ENCODE measurements around the gene MRPS10.
"Not testable (repeated sequence)": the region's sequence is repeated elsewhere in the genome, so short reads cannot be mapped to it uniquely, and the experiment has no call there.

MRPS10 gene

DNA sequence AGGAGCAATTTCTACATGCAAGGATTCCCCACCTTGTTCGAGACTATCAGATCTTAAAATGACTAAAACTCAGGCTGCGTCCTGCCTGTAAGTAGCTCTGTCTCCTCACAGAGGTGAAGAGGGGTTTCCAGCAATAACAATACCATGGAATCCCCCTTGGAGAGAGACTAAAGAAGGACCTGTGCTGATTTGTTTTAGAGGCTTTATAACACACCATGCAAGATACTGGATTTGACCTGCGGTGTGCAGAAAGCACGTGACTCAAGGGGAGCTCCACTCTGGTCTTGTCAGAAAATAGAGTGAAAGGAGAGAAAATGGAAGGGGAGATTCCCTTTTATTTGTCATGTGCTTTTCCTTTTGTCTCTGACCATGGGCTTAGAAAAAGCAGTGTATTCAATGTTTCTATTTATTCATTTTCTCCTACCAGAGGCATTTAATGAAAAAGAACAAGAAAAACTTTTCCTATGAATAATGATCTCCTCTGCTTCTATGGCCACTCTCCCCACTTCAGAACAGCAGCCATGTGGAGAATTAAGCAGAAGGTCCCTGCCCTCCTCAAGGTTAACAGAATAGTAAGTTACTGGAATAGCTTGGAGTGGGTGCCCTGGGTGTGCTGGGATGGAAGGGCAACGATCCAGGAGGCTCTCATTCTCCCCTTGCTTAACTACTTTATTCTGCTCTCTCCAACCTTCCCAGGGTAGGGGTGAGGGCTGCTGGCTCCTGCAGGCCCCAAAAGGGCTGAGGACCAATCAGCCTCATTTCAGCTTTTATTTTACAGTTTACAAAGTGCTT lies 19.2 kb upstream of the MRPS10 start:
- DNase-seq = no peak

DNA sequence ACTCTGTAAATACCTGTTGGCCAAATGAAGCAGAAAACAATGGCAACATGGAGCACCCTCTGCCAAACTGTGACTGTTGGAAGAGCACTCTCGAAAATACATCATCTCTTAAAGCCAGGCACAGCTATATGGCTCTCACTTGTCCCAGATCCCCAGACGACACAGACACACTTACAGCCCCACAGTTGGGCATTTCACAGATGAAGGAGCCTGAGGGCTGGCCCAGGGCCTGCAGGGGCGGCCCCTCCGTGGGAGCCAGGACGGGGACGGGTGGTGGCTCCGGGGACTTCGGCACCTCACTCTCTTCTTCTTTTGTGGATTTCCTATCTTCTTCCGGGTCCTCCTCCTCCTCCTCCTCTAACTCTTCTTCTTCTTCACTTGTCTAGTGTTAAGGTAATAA lies 18.4 kb upstream of the MRPS10 start:
- DNase-seq = no peak

DNA sequence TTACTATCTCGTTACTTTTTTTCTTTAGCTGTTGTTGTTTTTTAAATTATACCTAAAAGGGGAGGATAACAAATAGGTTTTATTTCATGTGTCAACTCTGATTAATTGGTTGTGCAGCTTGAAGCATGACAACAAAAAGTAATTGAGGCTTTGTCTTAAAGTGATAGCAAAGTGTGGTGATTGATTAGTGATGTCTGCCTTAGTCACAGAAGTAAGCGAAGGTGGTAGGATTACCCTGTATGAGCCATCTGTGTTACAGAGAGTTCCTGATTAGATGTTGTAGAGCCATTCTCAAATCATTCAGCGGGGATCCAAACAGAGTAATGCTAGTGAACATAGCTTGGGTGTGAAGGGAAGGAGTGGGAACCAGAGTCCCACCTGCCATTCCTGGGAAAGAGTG lies 14.4 kb upstream of the MRPS10 start:
- no peak for DNase-seq

DNA sequence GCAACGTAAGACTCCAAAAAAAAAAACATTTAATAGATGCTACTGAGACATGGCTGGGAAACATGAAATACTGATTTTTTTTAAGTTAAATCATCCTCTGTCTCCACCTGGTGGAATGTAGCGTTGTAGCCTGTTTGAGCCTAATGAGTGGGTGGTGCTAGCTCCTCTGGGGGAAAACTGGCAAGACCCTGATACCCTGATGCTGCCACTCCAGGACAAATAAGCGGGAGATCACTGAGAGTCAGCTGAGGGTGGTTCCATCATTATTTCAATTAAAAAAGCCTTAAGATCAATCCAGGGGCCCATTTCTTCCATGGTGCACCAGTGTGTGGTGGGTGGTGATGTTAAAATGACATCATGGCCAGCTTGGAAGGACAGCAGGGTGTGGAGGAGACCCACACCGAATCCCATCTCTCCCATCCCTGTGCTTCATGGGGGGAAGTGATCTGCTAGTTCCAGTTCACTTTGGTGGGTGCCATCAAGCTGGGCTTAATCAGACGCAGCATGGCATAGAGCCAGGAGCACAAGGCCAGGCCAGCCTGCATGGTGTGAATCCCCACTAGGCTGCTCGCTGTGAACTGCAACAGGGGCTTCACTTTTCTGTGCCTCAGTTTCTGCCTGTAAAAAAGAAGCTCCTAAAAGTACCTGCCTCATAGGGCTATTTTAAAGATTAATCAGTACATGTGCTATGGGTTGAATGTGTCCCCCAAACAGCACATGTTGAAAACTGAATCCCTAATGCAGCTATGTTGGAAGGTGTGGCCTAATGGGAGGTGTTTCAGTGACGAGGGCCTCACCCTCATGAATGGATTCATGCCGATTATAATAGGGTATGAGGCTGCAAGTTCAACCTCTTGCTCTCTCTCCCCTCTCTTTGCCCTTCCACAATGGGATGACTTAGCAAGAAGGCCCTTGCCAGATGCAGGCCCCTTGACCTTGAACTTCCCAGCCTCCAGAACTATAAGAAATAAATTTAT lies 13.0 kb upstream of the MRPS10 start:
- no peak for DNase-seq

DNA sequence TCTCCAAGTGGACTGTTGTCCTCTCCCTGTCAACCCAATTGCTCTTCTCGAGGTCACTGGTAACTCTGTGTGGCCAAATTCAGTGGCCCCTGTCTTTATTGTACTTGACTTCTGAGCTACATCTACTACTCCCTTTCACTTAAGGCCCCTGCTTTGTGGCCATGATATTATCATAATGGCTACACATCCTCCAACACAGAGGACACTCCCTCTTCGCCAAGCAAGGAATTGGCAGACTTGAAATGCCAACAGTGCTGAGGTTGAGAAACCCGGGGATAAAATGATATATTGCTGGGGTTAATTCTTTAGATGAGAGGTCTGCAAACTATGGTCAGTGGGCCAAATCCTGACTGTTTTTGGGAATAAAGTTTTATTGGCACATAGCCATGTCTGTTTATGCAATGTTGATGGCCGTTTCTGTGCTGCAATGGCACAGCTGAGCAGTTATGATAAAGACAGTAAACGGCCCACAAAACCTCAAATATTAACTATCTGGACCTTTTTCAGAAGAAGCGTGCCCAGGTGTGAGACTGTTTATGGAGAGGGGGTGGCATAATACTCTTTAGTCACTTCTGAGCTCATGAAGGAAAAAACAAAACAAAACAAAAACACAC lies 12.0 kb upstream of the MRPS10 start:
- DNase-seq = peak; percentile 36

DNA sequence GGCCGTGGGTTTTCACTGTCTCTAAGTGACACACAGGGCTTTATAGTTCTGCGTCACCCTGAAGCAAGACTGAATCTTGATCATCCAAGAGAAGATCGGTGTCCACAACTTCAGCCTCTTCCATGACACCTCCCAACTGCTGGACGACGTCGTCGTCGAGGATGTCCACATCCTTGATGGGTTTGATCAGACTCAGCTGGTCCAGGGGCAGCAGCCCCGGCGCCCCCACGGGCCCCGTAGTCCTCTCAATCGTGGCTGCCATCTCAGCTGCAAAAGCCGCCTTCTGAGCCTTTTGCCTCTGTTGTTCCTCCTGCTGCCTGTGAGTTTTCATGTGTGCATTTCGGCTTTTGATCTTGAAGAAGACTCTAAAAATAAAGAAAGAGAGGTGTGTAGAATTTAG lies 10.6 kb upstream of the MRPS10 start:
- DNase-seq = no peak

DNA sequence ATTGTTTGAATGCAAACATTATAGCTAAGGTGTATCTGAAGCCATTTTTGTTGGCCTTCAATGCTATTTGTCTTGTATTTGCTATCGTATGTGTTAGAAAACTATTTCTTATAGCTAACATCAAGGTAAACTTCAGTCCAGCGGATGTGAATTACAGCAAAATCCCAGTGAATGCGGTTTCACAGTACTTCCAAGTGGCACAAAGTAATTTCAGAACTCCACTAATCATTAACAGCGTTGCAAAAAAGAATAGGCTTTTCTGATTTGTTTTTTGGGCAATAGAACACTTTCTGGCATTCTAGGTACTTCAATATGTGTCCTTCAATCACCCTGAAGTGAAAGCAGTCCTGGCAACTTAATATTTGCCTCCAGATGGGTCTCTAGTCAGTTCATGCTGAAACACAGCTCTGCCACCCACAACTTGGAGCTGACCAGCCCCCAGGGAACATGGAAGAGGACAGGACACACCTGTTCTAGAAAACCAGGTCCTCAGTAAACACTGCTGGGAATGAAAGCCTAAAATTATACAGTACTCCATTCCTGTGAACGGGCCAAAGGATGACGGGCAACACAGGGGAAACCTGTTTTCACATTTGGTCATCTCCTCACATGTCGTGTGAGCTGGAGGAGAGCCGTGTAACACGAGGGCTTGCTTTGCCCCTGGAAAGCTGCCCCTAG lies 9.7 kb upstream of the MRPS10 start:
- no peak for DNase-seq

DNA sequence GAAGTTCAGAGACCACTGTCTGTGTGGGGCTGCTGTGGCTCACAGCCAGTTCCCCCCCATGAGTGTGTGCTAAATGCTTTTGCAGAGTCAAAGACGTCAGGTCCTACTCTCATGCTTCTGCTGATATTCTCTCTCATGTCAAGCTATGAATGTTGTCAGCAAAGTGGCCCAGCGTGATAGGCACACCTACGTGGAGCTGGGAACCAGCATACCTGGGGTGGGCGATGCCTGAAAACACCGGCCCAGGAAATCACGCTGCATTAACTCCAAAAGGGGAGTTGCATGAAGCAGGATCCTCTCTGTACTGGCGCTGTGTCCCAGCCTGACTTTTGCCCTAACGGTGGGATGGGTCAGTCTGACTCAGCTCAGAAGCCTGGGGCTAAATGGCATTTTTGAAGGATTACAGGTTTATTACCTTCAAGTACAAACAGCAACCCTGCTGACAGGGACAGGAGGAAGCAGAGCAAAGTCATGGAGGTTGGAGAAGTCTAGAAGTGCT lies 9.0 kb upstream of the MRPS10 start:
- no peak for DNase-seq

DNA sequence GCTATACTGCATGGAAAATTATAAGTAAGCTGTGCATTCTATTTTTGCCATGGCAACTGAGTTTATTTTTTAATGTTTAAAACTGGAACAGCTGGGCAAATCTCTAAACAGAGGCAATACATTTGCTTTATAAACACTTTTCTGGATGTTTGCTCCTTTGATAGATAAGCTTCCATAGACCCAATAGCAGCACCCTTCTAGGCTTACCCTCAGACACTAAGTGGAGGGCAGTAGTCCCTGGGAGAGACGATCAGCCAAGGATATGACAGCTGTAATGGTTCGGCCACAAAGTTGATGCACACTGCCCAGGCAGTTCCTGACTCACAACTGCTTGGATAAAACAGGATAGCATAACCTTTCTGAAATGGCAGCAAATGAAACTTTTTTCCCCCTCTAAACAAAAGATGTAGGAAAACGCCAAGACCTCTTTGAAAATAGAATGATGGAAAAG lies 8.5 kb upstream of the MRPS10 start:
- no peak for DNase-seq

DNA sequence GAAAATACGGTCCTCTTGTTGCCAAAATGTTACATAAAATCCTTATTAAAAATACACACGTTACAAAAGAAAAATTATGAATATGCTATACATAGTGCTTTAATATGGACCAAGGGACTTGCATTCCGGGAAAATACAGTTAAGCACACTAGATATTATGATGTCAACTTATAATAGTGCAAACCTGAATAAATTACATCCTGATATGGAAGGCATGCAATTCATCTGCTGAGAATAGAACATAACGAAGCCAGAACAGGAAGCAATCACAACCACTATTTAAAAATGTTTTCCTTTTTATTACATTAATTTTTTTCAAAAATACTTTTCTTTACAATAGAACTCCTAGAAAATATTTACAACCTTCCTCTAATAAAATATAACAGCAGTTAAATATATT lies 7.8 kb upstream of the MRPS10 start:
- DNase-seq = no peak

DNA sequence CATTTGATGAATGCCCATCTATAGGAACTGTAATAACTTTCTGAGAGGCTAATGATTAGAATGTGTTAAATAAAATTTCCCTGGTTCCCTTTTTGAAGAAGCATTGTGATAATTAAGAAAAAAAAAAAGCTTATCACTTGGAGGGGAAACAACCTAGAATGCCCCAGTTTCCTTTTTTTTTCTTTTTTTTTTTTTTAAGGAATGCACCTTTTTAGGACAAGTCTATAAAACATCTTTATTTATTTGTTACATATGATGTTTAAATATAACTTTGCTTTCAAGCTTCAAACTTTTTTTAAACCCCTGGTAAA lies 7.3 kb upstream of the MRPS10 start:
- DNase-seq = no peak

DNA sequence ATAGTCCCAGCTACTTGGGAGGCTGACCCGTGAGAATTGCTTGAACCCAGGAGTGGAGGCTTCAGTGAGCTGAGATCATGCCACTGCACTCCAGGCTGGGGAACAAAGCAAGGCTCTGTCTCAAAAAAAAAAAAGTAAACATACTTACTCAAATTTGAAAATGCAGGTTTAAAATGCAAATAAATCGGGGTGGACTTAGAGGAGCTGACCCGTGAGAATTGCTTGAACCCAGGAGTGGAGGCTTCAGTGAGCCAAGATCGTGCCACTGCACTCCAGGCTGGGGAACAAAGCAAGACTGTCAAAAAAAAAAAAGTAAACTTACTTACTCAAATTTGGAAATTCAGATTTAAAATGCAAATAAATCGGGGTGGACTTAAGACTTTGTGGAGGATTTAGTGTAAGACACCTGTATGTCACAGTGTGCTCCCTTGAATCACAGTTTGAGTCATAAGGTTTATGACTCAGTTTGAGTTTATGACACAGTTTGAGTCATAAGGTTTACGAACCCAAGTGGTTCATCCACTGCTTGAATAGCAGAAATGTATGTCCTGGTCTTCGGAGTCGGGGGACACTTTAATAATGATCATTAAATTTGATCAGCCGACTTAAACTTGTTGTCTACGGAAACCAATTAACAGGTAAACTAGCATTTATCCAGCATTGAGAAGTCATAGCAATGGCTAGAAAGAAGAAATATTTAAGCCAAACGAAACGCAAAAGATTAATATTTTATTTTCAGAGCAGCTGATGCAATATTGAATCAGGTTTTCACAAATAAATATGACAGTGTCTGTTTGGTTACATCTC lies 6.8 kb upstream of the MRPS10 start:
- no peak for DNase-seq

DNA sequence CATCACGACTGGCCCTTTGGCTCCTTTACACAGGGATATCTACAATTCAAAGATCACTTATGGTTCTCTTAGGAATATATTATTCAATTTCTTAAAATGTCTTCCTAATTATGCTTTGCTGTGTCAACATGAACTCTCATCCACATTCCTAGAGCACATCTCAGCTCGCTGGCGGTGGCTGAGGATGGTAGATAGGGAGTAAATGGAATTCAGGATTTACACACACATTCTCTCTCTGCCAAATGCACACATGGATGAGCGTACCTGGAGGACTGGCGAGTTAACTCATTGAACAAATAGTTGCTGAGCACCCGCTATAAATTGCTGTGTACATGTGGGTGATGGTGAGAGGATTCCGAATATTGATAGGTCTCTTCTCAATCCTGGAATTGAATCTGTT lies 4.8 kb upstream of the MRPS10 start:
- no peak for DNase-seq

DNA sequence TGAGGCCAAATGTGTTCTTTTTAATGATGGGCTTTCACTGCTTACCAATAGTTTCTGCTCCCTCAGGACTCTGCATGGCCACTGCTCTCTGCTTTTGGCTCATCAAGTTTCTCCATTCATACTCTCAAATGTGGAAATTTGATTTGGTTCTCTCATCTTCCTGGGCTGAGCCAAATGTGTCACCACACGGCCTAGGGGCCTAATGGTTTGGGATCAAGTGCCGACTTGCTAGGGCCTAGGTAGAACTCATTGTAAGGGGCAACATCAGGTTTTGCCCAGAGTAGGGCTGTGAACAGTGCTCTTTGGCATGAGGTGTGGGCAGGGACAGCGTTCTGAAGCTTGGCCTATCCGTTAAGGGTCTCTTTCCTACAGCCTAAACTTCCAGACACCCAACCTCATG lies 3.9 kb upstream of the MRPS10 start:
- no peak for DNase-seq

DNA sequence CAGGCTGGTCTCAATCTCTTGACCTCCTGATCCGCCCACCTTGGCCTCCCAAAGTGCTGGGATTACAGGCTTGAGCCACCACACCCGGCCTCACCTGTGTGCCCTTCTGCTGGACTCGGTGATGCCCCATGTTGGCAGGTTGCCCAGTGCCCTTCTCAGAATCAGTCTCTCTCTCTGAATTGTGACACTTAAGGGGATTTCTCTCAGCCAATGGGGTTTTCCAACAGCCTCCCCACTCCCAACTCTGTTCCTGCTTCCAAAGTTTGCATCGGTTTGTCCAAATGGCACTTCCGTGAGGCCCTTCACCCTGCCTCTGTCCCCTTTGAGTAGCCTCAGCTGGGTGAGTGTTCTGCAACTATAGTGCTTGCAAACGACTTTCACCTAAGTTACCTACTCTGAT lies 3.1 kb upstream of the MRPS10 start:
- no peak for DNase-seq

DNA sequence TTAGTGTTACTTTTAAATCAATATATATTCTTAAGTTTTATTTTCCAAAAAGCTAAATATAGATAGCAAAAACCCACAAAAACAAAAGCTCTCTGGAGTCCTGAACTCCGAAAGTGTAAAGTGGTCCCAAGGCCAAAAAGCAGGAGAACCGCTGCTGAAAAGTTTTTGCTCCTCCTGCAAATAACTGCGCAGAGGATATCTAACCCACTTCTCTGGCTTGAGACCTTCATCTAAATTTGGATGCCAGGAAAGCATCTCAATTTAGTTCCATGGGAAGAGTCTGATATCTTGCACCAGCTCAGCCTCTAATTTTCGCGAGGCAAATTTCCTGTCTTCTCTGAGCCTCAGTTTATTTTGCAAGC lies 523 bp downstream of the MRPS10 start:
- no peak for DNase-seq

DNA sequence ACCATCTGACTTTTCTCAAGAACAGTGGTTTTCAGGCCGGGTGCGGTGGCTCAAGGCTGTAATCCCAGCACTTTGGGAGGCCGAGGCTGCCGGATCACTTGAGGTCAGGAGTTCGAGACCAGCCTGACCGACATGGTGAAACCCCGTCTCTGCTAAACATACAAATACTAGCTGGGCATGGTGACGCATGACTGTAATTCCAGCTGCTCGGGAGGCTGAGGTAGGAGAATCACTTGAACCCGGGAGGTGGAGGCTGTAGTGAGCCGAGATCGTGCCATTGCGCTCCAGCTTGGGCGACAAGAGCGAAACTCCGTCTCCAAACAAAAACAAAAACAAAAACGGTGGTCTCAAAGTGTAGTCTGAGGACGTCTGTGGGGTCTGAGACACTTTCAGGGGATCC lies 1.2 kb downstream of the MRPS10 start:
- not testable (repeated sequence) for DNase-seq

DNA sequence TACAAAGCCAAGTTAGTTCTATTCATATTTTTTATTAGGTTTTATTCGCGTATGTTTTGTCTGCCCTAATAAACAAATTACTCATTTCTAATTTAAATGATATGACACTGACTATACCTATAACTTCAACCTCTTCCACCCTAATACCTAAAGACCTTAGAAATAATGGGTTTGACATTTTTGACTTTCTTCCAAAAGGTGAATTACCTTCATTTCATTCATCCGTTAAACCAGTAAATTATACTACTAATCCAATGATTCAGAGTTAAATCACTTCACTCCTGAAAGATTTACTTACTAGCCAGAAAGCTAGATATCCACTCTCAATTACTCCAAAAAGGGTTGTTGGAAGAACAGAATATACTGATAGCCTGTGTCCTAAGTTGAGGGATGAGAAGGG lies 5.2 kb downstream of the MRPS10 start:
- no peak for DNase-seq

DNA sequence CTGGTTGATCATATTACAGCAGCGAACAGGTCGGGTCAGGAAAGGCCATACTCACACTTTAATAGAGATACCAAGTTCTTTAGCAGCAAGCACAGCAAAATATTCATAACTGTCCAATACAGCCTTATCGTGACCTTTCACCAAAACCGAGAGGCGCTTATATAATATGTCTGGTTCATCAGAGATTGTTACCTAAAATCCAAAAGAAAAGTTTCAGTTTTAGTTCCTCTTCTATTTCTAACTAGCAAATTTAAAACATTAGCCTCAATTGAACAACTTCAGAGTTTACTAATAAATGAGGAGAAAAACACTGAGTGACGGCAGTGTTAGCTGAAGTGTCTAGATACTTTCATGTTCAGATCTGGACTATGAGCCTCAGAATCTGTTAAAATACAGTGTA lies 5.9 kb downstream of the MRPS10 start:
- no peak for DNase-seq

DNA sequence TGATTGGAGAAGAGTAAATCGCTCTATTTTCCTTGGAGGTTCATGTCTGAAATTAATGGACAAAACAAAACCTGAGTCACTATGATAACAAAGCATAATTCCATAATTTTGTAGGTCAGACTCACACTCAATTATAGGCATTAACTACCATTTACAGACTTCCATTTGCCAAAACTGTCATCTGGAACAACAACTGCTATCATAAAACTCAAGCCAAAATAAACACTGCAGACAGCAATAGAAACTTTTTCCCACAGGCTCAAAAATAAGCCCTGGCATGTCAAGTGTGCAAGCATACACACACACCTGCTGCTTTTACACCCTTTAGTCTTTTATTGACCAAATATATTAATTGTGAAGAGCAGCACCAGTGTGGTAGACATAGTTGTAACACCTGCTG lies 7.1 kb downstream of the MRPS10 start:
- DNase-seq = no peak

DNA sequence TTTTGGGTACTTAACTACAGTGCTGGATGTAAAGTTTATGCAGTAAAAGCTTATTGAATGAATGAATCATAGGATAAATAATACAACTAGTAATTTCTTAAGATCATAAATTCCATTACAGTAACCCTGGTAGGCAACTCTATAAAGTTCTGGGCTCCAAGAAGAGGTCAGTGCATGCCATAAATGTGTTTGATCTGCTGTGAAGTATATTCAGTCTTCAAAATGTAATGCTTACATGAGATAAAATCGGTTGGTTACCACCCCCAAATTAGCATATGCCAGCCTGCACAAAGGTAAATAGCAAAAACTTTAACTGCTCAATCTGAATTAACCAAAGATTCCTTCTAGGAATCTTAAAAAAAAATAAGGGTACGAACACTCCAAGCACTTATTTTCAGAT lies 10.1 kb downstream of the MRPS10 start:
- not testable (repeated sequence) for DNase-seq

DNA sequence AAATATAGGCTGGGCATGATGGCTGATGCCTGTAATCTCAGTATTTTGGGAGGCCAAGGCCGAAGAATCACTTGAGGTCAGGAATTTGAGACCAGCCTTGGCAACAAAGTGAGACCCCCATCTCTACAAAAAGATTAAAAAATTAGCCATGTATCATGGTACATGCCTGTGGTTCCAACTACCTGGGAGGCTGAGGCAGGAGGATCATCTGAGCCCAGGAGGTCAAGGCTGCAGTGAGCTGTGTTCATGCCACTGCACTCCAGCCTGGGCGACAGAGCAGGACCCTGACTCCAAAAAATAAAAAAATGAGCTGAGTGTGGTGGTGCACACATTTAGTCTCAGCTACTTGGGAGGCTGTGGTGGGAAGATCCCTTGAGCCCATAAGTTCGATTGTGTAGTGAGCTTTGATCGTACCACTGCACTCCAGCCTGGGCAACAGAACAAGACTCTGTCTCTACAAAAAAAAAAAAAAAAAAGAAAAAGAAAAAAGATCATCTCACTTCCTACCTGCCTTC lies 12.8 kb downstream of the MRPS10 start:
- DNase-seq = no peak

Data from GF-D8 (cell line).